Thoracic aorta (tissue), 2 donors: ENCODE results near the gene TRIM6. TPM values are rescaled to one million over a fixed set of nuclear protein-coding genes. Genes with fewer than 3 reads are reported as not detected.
"Not testable (repeated sequence)": the region's sequence is repeated elsewhere in the genome, so short reads cannot be mapped to it uniquely, and the experiment has no call there.

Source experiments
- ATAC-seq: fragments of 150-250 bp; one replicate; pipeline ENCODE4 v1.8.0; 2017; ENCODE audit warnings: low read depth; ENCODE audit not compliant: insufficient number of reproducible peaks, low FRiP score
- DNase-seq: peaks from one replicate; pipeline ENCODE4 v3.0.0-alpha.2; 2020; ENCODE audit warnings: low spot score
- H3K27ac ChIP-seq, 2 donors: fragments of 200-600 bp; sonication (generic); 1 replicate in 1 of 2; 2 replicates in 1 of 2; pipeline ENCODE4 v1.5.1; 2016; ENCODE audit warnings: mild to moderate bottlenecking in 2 of 2, moderate library complexity in 2 of 2
- H3K27me3 ChIP-seq: fragments of 200-600 bp; sonication (generic); replicated peaks from 2 replicates; pipeline ENCODE4 v1.6.0; 2016; ENCODE audit warnings: mild to moderate bottlenecking; ENCODE audit not compliant: insufficient read depth
- H3K36me3 ChIP-seq: fragments of 200-600 bp; sonication (generic); one replicate; pipeline ENCODE4 v1.5.1; 2016
- H3K4me1 ChIP-seq, 2 donors: fragments of 200-600 bp; sonication (generic); 1 replicate in 1 of 2; 2 replicates in 1 of 2; pipeline versions ENCODE4 v1.5.1 to v1.6.0; 2016; ENCODE audit warnings: low read depth in 2 of 2, mild to moderate bottlenecking in 1 of 2; ENCODE audit not compliant: control insufficient read depth in 1 of 2
- H3K4me3 ChIP-seq: fragments of 200-600 bp; sonication (generic); 2 replicates; pipeline ENCODE4 v1.5.1; 2016; ENCODE audit warnings: mild to moderate bottlenecking
- H3K9me3 ChIP-seq: fragments of 200-600 bp; sonication (generic); 2 replicates; pipeline ENCODE4 v1.5.1; 2016
- total RNA-seq, 2 donors: library from RNA; depleted of rRNA; stranded (reverse); fragments of >200 nt; gene quantifications; one replicate each; pipeline versions ENCODE4 v1.1.0 to v1.2.3, GENCODE V29; 2016
- TF ChIP-seq, protein P1 (sequence below): fragments of 200-600 bp; sonication (generic); IDR thresholded peaks from one replicate; pipeline ENCODE4 v1.5.1; 2019; ENCODE audit warnings: antibody characterized with exemption

TRIM6 gene
- total RNA-seq, 2 donors from 2014 or later = 3.0 to 6.5 TPM

DNA sequence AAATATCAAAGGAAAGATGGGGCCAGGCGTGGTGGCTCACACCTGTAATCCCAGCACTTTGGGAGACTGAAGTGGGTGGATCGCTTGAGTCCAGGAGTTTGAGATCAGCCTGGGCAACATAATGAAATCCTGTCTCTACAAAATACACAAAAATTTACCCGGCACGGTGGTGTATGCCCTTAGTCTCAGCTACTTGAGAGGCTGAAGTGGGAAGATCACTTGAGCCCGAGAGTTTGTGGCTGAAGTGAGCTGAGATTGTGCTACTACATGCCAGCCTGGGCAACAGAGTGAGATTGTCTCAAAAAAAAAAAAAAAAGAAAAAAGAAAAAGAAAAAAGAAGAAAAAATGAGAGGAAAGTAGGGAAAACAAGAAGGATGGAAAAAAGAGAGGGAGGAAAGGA is 3.8 kb upstream of the TRIM6 start:
- Histone ChIP-seq H3K4me3 (no peak overlapping the region), H3K36me3 (no peaks in the 10 kb centered on the region), H3K27me3 (no peaks in the 10 kb centered on the region), H3K4me1 (peaks cover 7 to 12% of the 10 kb centered on the region in 2 donors), H3K27ac (no peak overlapping the region), H3K9me3 (no peaks in the 10 kb centered on the region)
- ATAC-seq (no peak), DNase-seq (no peak)
- TF ChIP-seq, protein P1, sequence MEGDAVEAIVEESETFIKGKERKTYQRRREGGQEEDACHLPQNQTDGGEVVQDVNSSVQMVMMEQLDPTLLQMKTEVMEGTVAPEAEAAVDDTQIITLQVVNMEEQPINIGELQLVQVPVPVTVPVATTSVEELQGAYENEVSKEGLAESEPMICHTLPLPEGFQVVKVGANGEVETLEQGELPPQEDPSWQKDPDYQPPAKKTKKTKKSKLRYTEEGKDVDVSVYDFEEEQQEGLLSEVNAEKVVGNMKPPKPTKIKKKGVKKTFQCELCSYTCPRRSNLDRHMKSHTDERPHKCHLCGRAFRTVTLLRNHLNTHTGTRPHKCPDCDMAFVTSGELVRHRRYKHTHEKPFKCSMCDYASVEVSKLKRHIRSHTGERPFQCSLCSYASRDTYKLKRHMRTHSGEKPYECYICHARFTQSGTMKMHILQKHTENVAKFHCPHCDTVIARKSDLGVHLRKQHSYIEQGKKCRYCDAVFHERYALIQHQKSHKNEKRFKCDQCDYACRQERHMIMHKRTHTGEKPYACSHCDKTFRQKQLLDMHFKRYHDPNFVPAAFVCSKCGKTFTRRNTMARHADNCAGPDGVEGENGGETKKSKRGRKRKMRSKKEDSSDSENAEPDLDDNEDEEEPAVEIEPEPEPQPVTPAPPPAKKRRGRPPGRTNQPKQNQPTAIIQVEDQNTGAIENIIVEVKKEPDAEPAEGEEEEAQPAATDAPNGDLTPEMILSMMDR = no peak

DNA sequence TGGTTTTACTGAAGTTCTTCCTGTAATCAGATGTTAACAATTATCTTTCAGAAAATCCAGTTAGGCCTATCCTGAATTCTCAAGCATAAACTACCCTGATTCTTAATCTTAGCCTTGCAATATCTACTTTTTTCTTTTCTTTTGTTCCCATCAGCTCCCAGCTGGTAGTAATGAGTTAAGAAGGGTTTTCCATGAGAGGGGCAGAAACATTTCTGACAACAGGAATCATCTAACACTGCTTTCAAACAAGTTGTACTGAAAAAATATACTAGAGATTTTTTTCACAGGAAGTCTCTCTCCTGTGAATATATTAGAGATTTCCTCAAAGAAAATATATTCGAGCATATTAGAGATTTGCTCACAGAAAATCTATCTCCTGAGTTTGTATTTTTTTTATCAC is 3.3 kb upstream of the TRIM6 start:
- H3K27ac ChIP-seq = no peak overlapping the region
- H3K27me3 ChIP-seq = no peaks in the 10 kb centered on the region
- TF ChIP-seq, protein P1 = no peak
- DNase-seq (no peak), ATAC-seq (no peak)
- H3K4me3 ChIP-seq = no peak overlapping the region
- peaks cover 8 to 17% of the 10 kb centered on the region in 2 donors for H3K4me1 ChIP-seq
- H3K9me3 ChIP-seq = no peaks in the 10 kb centered on the region
- H3K36me3 ChIP-seq = no peaks in the 10 kb centered on the region

GRCh38 chr11:5597953-5598352 is 1.5 kb downstream of the TRIM6 start:
- H3K27ac ChIP-seq = no peak overlapping the region
- no peaks in the 10 kb centered on the region for H3K9me3 ChIP-seq
- no peak for ATAC-seq
- H3K4me1 ChIP-seq = peaks cover 8 to 31% of the 10 kb centered on the region in 2 donors
- H3K27me3 ChIP-seq = no peaks in the 10 kb centered on the region
- no peak overlapping the region for H3K4me3 ChIP-seq
- no peaks in the 10 kb centered on the region for H3K36me3 ChIP-seq
- DNase-seq = no peak
- TF ChIP-seq, protein P1 = no peak

- TF ChIP-seq, protein P1 = peak; percentile 69
- Histone ChIP-seq H3K4me1 (peaks cover 8 to 31% of the 10 kb centered on the region in 2 donors), H3K4me3 (peak overlapping the region; percentile 2), H3K9me3 (no peaks in the 10 kb centered on the region), H3K27ac (peak overlapping the region; percentile 70 to 77), H3K27me3 (no peaks in the 10 kb centered on the region), H3K36me3 (no peaks in the 10 kb centered on the region)
- DNase-seq (no peak), ATAC-seq (peak; percentile 55)
These were observed 4.0 kb downstream of the TRIM6 start for GRCh38 chr11:5600374-5600851.

DNA sequence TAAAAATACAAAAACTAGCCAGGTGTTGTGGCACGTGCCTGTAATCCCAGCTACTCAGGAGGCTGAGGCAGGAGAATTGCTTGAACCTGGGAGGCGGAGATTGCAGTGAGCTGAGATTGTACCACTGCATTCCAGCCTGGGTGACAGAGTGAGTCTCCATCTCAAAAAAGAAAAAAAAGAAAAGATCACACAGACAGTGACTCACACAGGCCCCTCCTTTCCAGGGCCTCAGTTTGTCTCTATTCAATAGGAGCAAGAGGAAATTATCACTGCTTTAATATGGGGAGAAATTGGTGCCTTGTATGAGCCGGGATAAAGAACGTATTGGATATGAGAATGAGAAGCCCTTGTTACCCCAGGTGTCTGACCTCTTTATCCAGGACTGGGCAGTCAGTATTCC is 6.4 kb downstream of the TRIM6 start:
- H3K9me3 ChIP-seq, H3K27ac ChIP-seq, ATAC-seq, H3K27me3 ChIP-seq, H3K36me3 ChIP-seq, H3K4me3 ChIP-seq, DNase-seq: not testable (repeated sequence)
- peaks cover 0 to 23% of the 10 kb centered on the region in 2 donors for H3K4me1 ChIP-seq

DNA sequence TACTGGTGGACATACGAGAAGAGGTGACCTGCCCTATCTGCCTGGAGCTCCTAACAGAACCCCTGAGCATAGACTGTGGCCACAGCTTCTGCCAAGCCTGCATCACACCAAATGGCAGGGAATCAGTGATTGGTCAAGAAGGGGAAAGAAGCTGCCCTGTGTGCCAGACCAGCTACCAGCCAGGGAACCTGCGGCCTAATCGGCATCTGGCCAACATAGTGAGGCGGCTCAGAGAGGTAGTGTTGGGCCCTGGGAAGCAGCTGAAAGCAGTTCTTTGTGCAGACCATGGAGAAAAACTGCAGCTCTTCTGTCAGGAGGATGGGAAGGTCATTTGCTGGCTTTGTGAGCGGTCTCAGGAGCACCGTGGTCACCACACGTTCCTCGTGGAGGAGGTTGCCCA is 6.9 kb downstream of the TRIM6 start:
- TF ChIP-seq, protein P1 = no peak
- no peak for ATAC-seq

More for the DNA sequence above, 6.9 kb downstream of the TRIM6 start:
- Histone ChIP-seq H3K27ac (no peak overlapping the region), H3K36me3 (no peaks in the 10 kb centered on the region), H3K4me3 (no peak overlapping the region), H3K27me3 (no peaks in the 10 kb centered on the region), H3K4me1 (peaks cover 0 to 19% of the 10 kb centered on the region in 2 donors), H3K9me3 (no peaks in the 10 kb centered on the region)
- DNase-seq = no peak
